HEK293 (cell line): Measurements from ENCODE around the gene DNAJB11.
"Not testable (repeated sequence)": the region's sequence is repeated elsewhere in the genome, so short reads cannot be mapped to it uniquely, and the experiment has no call there.

Source experiments
- CTCF ChIA-PET: fragments of 350-600 bp; formaldehyde crosslinking; extraction: SDS; loops from one replicate; lab custom pipeline; 2021; ENCODE audit warnings: antibody characterized with exemption; lab: Yijun Ruan, JAX
- POLR2A ChIA-PET: fragments of 300-600 bp; formaldehyde crosslinking; extraction: SDS; loops from one replicate; lab custom pipeline; 2020; ENCODE audit warnings: antibody characterized with exemption, inconsistent platforms; lab: Yijun Ruan, JAX
- H3K27ac ChIP-seq: fragments of 200-500 bp; sonication (Bioruptor generic); 2 replicates; pipeline ENCODE4 v1.5.1; 2014; ENCODE audit warnings: low read depth, low read length, control low read depth, inconsistent platforms; ENCODE audit errors: extremely low read depth
- H3K36me3 ChIP-seq, 2 experiments: fragments of 200-500 bp in 1 of 2; sonication (Bioruptor generic) in 1 of 2; 1 replicate in 1 of 2; 2 replicates in 1 of 2; pipeline ENCODE4 v1.5.1; 2014 to 2017; ENCODE audit warnings: inconsistent platforms in 2 of 2, low read length in 2 of 2; ENCODE audit not compliant: control insufficient read depth in 2 of 2, insufficient read depth in 1 of 2
- H3K4me1 ChIP-seq: fragments of 200-500 bp; sonication (Bioruptor generic); 2 replicates; pipeline ENCODE4 v1.5.1; 2014; ENCODE audit warnings: mild to moderate bottlenecking, low read length, inconsistent platforms; ENCODE audit not compliant: control insufficient read depth, insufficient read depth
- H3K4me3 ChIP-seq: 2 replicates; pipeline ENCODE4 v1.5.1; 2011; ENCODE audit warnings: low read depth, mild to moderate bottlenecking, control low read depth, low read length, moderate library complexity
- H3K9me3 ChIP-seq: fragments of 200-500 bp; sonication (Bioruptor generic); 2 replicates; pipeline ENCODE4 v1.5.1; 2014; ENCODE audit warnings: low read depth, low read length, inconsistent platforms; ENCODE audit not compliant: control insufficient read depth, insufficient read depth
- BCL11B ChIP-seq: fragments of 450-650 bp; formaldehyde crosslinking; IDR thresholded peaks from 2 replicates; pipeline ENCODE4 v1.5.1; 2016; ENCODE audit warnings: low read depth, missing biosample characterization, missing genetic modification characterization
- EGR2 ChIP-seq: fragments of 450-650 bp; formaldehyde crosslinking; IDR thresholded peaks from 2 replicates; pipeline ENCODE4 v1.5.1; 2016; ENCODE audit warnings: low read depth, missing biosample characterization, missing genetic modification characterization
- KLF1 ChIP-seq: fragments of 450-650 bp; formaldehyde crosslinking; IDR thresholded peaks from 2 replicates; pipeline ENCODE4 v1.5.1; 2016; ENCODE audit warnings: missing biosample characterization, missing genetic modification characterization
- KLF7 ChIP-seq: fragments of 450-650 bp; formaldehyde crosslinking; IDR thresholded peaks from 2 replicates; pipeline ENCODE4 v1.5.1; 2016; ENCODE audit warnings: missing biosample characterization, missing genetic modification characterization, borderline replicate concordance
- TRIM28 ChIP-seq: IDR thresholded peaks from 2 replicates; pipeline ENCODE4 v1.6.1; 2011; ENCODE audit warnings: low read length, control low read depth, borderline replicate concordance
- ZBTB7A ChIP-seq: fragments of 450-650 bp; formaldehyde crosslinking; IDR thresholded peaks from 2 replicates; pipeline ENCODE4 v1.5.1; 2016; ENCODE audit warnings: low read depth, missing biosample characterization, missing genetic modification characterization
- ZFP37 ChIP-seq: fragments of 450-650 bp; formaldehyde crosslinking; IDR thresholded peaks from 2 replicates; pipeline ENCODE4 v1.5.1; 2016; ENCODE audit warnings: missing biosample characterization, missing genetic modification characterization
- ZNF140 ChIP-seq: fragments of 450-650 bp; formaldehyde crosslinking; IDR thresholded peaks from 2 replicates; pipeline ENCODE4 v1.5.1; 2016; ENCODE audit warnings: missing biosample characterization, missing genetic modification characterization
- ZNF169 ChIP-seq: fragments of 450-650 bp; formaldehyde crosslinking; IDR thresholded peaks from 2 replicates; pipeline ENCODE4 v1.5.1; 2016; ENCODE audit warnings: missing biosample characterization, missing genetic modification characterization
- ZNF2 ChIP-seq: fragments of 450-650 bp; formaldehyde crosslinking; IDR thresholded peaks from 2 replicates; pipeline ENCODE4 v1.5.1; 2016; ENCODE audit warnings: missing biosample characterization, missing genetic modification characterization
- ZNF335 ChIP-seq: fragments of 450-650 bp; formaldehyde crosslinking; conservative IDR thresholded peaks from 2 replicates; pipeline ENCODE4 v1.5.1; 2016; ENCODE audit warnings: missing biosample characterization, missing genetic modification characterization
- ZNF394 ChIP-seq: fragments of 450-650 bp; formaldehyde crosslinking; IDR thresholded peaks from 2 replicates; pipeline ENCODE4 v1.5.1; 2016; ENCODE audit warnings: missing biosample characterization, missing genetic modification characterization, mild to moderate bottlenecking, moderate library complexity, borderline replicate concordance
- ZNF48 ChIP-seq: fragments of 450-650 bp; formaldehyde crosslinking; IDR thresholded peaks from 2 replicates; pipeline ENCODE4 v1.5.1; 2016; ENCODE audit warnings: missing biosample characterization, missing genetic modification characterization
- ZNF600 ChIP-seq: fragments of 450-650 bp; formaldehyde crosslinking; IDR thresholded peaks from 2 replicates; pipeline ENCODE4 v1.5.1; 2016; ENCODE audit warnings: missing biosample characterization, missing genetic modification characterization
- ZNF626 ChIP-seq: fragments of 450-650 bp; sonication (Bioruptor Pico); formaldehyde crosslinking; IDR thresholded peaks from 2 replicates; pipeline ENCODE4 v1.5.1; 2018; ENCODE audit warnings: missing biosample characterization, missing genetic modification characterization, inconsistent platforms
- ZNF629 ChIP-seq: fragments of 450-650 bp; formaldehyde crosslinking; IDR thresholded peaks from 2 replicates; pipeline ENCODE4 v1.5.1; 2017; ENCODE audit warnings: missing biosample characterization, missing genetic modification characterization
- ZNF664 ChIP-seq: fragments of 450-650 bp; formaldehyde crosslinking; IDR thresholded peaks from 2 replicates; pipeline ENCODE4 v1.5.1; 2016; ENCODE audit warnings: missing biosample characterization, missing genetic modification characterization
- TF ChIP-seq, protein P1 (sequence below): fragments of 450-650 bp; formaldehyde crosslinking; IDR thresholded peaks from 2 replicates; pipeline ENCODE4 v1.5.1; 2016; ENCODE audit warnings: missing biosample characterization, missing genetic modification characterization
- TF ChIP-seq, protein P2 (sequence below): fragments of 450-650 bp; formaldehyde crosslinking; IDR thresholded peaks from 2 replicates; pipeline ENCODE4 v1.5.1; 2017; ENCODE audit warnings: missing biosample characterization, missing genetic modification characterization
- TF ChIP-seq, protein P3 (sequence below): fragments of 450-650 bp; formaldehyde crosslinking; IDR thresholded peaks from 2 replicates; pipeline ENCODE4 v1.5.1; 2016; ENCODE audit warnings: missing biosample characterization, missing genetic modification characterization
- TF ChIP-seq, protein P4 (sequence below): fragments of 450-650 bp; formaldehyde crosslinking; IDR thresholded peaks from 2 replicates; pipeline ENCODE4 v1.5.1; 2016; ENCODE audit warnings: missing biosample characterization, missing genetic modification characterization

DNAJB11 gene

DNA sequence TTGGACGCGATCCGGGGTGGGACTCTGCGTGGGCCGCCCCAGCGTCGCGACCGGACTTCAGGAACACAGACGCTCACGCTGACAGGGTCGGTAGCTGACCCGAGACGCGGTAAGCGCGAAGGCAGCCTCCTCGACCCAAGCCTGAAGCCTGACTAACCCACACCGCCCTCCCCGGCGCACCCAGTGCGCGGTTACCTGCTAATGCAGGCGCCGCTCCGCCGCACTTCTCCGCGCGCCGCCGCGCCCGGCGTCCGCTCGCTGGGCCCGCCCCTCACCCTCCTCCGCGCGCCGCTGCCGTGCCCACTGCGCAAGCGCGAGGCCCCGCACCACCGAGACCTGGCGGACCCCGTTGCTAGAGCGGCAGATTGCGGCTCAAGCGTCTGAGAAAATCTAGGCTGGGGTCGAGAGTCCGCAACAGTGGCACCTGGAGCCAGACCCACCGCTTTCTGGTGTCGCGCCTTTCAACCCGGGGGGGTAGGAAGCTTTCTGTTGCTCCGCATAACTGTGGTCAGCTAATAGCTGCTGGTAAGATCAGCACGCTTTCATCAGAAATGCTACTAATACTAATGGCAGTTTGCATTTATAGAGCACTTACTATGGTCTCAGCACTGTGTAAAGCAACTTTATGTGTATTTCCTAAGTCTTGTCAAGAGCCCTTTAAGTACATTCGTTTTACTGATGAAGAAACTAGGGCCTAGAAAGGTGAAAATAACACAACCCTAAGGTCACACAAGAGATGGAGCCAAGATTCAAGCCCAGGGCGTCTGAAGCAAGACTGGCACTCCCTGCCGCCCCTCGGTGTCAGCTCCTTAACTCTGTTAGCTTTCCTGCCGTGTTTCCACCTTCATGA, 3.2 kb upstream of the DNAJB11 start, which contains the start of gene TBCCD1 (continued):
- TF ChIP-seq ZNF335 (tag by site-specific recombination) (peak; percentile 77), ZNF629 (tag by site-specific recombination) (peak; percentile 41; the same call in 1 of the 2 replicates), TRIM28 (peak; percentile 18; the same call in 1 of the 2 replicates), KLF7 (tag by site-specific recombination) (no peak), EGR2 (peak; percentile 53; the same call in 1 of the 2 replicates), ZNF394 (tag by site-specific recombination) (peak; percentile 39; the same call in 1 of the 2 replicates), ZNF2 (0 out of 2 replicates have a peak, but pooled peaks have one; percentile 6), ZNF140 (tag by site-specific recombination) (no peak), ZNF600 (tag by site-specific recombination) (peak; percentile 98)
- TF ChIP-seq, protein P1, sequence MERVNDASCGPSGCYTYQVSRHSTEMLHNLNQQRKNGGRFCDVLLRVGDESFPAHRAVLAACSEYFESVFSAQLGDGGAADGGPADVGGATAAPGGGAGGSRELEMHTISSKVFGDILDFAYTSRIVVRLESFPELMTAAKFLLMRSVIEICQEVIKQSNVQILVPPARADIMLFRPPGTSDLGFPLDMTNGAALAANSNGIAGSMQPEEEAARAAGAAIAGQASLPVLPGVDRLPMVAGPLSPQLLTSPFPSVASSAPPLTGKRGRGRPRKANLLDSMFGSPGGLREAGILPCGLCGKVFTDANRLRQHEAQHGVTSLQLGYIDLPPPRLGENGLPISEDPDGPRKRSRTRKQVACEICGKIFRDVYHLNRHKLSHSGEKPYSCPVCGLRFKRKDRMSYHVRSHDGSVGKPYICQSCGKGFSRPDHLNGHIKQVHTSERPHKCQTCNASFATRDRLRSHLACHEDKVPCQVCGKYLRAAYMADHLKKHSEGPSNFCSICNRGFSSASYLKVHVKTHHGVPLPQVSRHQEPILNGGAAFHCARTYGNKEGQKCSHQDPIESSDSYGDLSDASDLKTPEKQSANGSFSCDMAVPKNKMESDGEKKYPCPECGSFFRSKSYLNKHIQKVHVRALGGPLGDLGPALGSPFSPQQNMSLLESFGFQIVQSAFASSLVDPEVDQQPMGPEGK: 0 out of 2 replicates have a peak, but pooled peaks have one; percentile 40

DNA sequence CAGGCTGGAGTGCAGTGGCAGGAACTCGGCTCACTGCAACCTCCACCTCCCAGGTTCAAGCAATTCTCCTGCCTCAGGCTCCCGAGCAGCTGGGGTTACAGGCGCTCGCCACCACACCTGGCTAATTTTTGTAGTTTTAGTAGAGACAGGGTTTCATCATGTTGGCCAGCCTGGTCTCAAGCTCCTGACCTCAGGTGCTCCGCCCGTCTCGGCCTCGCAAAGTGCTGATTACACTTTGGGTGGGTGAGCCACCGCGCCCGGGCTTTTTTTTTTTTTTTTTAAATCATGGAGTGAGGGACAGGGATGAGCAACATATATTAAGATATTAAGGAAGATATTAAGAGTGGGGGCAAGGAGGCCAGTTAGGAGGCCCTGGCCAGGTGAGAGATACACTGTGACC, 1.2 kb upstream of the DNAJB11 start:
- POLR2A ChIA-PET: interaction anchor here (1.0 to 3.3 kb wide), 2 partner anchors 33 to 215 kb away, joined by 4 to 33 read pairs; partner anchors contain the start of gene EIF4A2
- CTCF ChIA-PET: interaction anchor here (0.6 to 3.0 kb wide), 4 partner anchors 45 to 411 kb away, joined by 3 to 9 read pairs (median 4); no protein-coding TSS in a partner anchor
- not testable (repeated sequence) for H3K9me3 ChIP-seq, H3K4me1 ChIP-seq, H3K27ac ChIP-seq
- peaks cover 0 to 25% of the 10 kb centered on the region in 2 experiments for H3K36me3 ChIP-seq
- H3K4me3 ChIP-seq: peak overlapping the region; percentile 77
- TF ChIP-seq KLF1 (tag by site-specific recombination) (peak; percentile 81), ZNF394 (tag by site-specific recombination) (0 out of 2 replicates have a peak, but pooled peaks have one; percentile 19)

DNA sequence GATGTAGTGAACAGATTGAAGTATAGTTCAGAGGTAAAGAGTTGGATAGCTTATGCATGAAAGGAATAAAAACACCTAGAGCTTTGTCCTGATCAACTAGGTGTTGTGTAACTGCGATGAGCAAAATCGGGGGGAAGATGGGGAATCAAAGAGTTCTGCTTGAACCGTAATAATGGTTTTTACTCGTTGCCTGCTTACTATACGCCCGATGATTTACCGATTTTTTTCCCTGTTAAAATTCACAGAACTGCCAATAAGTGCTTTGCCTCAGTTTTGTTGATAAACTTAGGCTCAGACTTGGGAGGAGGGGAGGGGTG, 783 bp upstream of the DNAJB11 start:
- H3K27ac ChIP-seq: no peak overlapping the region
- peaks cover 0 to 29% of the 10 kb centered on the region in 2 experiments for H3K36me3 ChIP-seq
- ChIA-PET CTCF (interaction anchor here (0.6 to 3.0 kb wide), 3 partner anchors 45 to 408 kb away, joined by 3 to 9 read pairs (median 4); no protein-coding TSS in a partner anchor), POLR2A (interaction anchor here (0.7 to 3.3 kb wide), 10 partner anchors 11 to 632 kb away, joined by 3 to 33 read pairs (median 6); partner anchors contain the start of genes EIF4A2 and TRA2B)
- no peaks in the 10 kb centered on the region for H3K4me1 ChIP-seq
- no peaks in the 10 kb centered on the region for H3K9me3 ChIP-seq
- no peak for TF ChIP-seq BCL11B (tag by site-specific recombination)
- TF ChIP-seq ZNF626 (tag by site-specific recombination): no peak
- TF ChIP-seq ZFP37 (tag by site-specific recombination): 0 out of 2 replicates have a peak, but pooled peaks have one; percentile 55
- peak overlapping the region; percentile 77 for H3K4me3 ChIP-seq

DNA sequence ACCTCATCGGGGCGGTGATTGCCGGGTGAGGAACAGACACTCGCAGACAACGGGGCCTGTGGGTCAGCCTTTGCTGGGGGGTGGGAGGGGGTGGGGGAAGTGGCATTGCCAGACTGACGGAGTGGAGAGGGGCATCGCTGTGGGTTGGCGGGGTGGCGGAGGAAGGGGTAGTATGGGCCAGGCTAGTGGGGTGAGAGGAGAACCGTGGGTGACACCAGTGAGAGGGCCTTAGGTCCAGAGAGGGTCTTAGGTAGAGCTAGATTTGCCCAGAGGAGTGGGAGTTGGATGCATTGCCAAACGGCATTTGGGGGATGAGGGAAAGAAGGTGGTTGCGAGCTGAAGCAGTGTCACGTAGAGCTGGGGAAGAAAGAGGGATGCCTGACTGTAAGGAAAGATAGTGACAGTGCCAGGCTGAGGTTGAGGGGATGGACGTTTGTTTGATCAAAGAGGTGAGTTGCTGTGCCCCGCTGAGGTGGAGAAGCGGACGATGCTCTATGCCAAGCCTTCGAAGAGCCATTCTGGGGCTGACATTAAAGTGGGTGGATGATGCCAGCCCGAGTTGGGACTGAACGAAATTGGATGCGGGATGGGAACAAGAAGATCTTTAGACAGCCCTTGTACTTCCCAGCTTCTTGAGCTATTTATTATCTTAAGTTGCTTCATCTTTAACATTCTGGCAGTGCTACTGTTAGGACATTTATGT, 572 bp downstream of the DNAJB11 start:
- peaks cover 4 to 40% of the 10 kb centered on the region in 2 experiments for H3K36me3 ChIP-seq
- no peaks in the 10 kb centered on the region for H3K4me1 ChIP-seq
- CTCF ChIA-PET: interaction anchor here (0.6 kb wide), 1 partner anchor 907 kb away, joined by 3 read pairs; no protein-coding TSS in a partner anchor
- H3K9me3 ChIP-seq: no peaks in the 10 kb centered on the region
- peak overlapping the region; percentile 96 for H3K4me3 ChIP-seq
- POLR2A ChIA-PET: interaction anchor here (0.7 to 3.3 kb wide), 8 partner anchors 10 to 219 kb away, joined by 3 to 33 read pairs (median 6); partner anchors contain the start of gene EIF4A2
- no peak overlapping the region for H3K27ac ChIP-seq
- TF ChIP-seq, protein P2, sequence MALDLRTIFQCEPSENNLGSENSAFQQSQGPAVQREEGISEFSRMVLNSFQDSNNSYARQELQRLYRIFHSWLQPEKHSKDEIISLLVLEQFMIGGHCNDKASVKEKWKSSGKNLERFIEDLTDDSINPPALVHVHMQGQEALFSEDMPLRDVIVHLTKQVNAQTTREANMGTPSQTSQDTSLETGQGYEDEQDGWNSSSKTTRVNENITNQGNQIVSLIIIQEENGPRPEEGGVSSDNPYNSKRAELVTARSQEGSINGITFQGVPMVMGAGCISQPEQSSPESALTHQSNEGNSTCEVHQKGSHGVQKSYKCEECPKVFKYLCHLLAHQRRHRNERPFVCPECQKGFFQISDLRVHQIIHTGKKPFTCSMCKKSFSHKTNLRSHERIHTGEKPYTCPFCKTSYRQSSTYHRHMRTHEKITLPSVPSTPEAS (tag by site-specific recombination): no peak
- no peak for TF ChIP-seq ZNF169 (tag by site-specific recombination)
- TF ChIP-seq ZNF48 (tag by site-specific recombination): no peak
- peak; percentile 10; the same call in 1 of the 2 replicates for TF ChIP-seq ZBTB7A (tag by site-specific recombination)
- no peak for TF ChIP-seq ZNF664 (tag by site-specific recombination)
- TF ChIP-seq, protein P3, sequence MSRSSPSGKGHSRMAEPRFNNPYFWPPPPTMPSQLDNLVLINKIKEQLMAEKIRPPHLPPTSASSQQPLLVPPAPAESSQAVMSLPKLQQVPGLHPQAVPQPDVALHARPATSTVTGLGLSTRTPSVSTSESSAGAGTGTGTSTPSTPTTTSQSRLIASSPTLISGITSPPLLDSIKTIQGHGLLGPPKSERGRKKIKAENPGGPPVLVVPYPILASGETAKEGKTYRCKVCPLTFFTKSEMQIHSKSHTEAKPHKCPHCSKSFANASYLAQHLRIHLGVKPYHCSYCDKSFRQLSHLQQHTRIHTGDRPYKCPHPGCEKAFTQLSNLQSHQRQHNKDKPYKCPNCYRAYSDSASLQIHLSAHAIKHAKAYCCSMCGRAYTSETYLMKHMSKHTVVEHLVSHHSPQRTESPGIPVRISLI (tag by site-specific recombination): no peak
- TF ChIP-seq, protein P4, sequence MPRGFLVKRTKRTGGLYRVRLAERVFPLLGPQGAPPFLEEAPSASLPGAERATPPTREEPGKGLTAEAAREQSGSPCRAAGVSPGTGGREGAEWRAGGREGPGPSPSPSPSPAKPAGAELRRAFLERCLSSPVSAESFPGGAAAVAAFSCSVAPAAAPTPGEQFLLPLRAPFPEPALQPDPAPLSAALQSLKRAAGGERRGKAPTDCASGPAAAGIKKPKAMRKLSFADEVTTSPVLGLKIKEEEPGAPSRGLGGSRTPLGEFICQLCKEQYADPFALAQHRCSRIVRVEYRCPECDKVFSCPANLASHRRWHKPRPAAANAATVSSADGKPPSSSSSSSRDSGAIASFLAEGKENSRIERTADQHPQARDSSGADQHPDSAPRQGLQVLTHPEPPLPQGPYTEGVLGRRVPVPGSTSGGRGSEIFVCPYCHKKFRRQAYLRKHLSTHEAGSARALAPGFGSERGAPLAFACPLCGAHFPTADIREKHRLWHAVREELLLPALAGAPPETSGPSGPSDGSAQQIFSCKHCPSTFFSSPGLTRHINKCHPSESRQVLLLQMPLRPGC (tag by site-specific recombination): no peak
